Activated CD4-positive, alpha-beta memory T cell treated with anti-CD3 and anti-CD28 coated beads for 36 hours (primary cell): Measurements from ENCODE around the gene KIF26B. TPM values are rescaled to one million over a fixed set of nuclear protein-coding genes. Genes with fewer than 3 reads are reported as not detected.

Experiments
- CTCF ChIA-PET: fragments of 350-600 bp; sonication (Branson Sonifier 250); formaldehyde crosslinking; loops from one replicate; lab custom pipeline; 2021; ENCODE audit warnings: antibody characterized with exemption, inconsistent platforms; lab: Charles Lee
- POLR2A ChIA-PET: fragments of 350-600 bp; sonication (Branson Sonifier 250); formaldehyde crosslinking; loops from one replicate; lab custom pipeline; 2021; ENCODE audit warnings: antibody characterized with exemption; lab: Charles Lee
- DNase-seq: peaks from one replicate; pipeline ENCODE4 v3.0.0-alpha.2; 2020
- H3K27ac Mint-ChIP-seq: one replicate; pipeline ENCODE4 v1.8.0; 2021; ENCODE audit warnings: mixed read lengths
- H3K27me3 Mint-ChIP-seq: one replicate; pipeline ENCODE4 v1.8.0; 2021; ENCODE audit warnings: mixed read lengths
- H3K36me3 Mint-ChIP-seq: one replicate; pipeline ENCODE4 v1.8.0; 2021; ENCODE audit warnings: mixed read lengths
- H3K4me1 Mint-ChIP-seq: one replicate; pipeline ENCODE4 v1.8.0; 2021; ENCODE audit warnings: low read depth, mixed read lengths
- H3K4me3 Mint-ChIP-seq: one replicate; pipeline ENCODE4 v1.8.0; 2021; ENCODE audit warnings: mild to moderate bottlenecking, mixed read lengths
- H3K9me3 Mint-ChIP-seq: one replicate; pipeline ENCODE4 v1.8.0; 2021; ENCODE audit warnings: mixed read lengths
- intact Hi-C: fragments of 100-400 bp; cut with micrococcal nuclease; formaldehyde crosslinking; loops from one replicate; pipeline ENCODE4 v1.15.1; 2023
- total RNA-seq, 2 experiments: library from RNA; stranded (reverse); gene quantifications; one replicate each; pipeline ENCODE4 v1.2.3, GENCODE V29; 2021

Gene KIF26B
- total RNA-seq, 2 experiments from 2014 or later, result not detected

- Mint-ChIP-seq H3K4me1 (no peaks in the 10 kb centered on the region), H3K27me3 (peaks cover 1% of the 10 kb centered on the region), H3K9me3 (no peaks in the 10 kb centered on the region), H3K27ac (no peak overlapping the region), H3K4me3 (no peak overlapping the region), H3K36me3 (no peaks in the 10 kb centered on the region)
- no peak for DNase-seq
- ChIA-PET POLR2A (no interaction called here), CTCF (no interaction called here)
- intact Hi-C loops, result no loop called here
These were observed 80.4 kb downstream of the KIF26B start for GRCh38 chr1:245235156-245235555.

GRCh38 chr1:245240648-245241165 lies 85.9 kb downstream of the KIF26B start:
- Mint-ChIP-seq H3K27me3 (peaks cover 2% of the 10 kb centered on the region), H3K4me1 (no peaks in the 10 kb centered on the region), H3K4me3 (no peak overlapping the region), H3K9me3 (no peaks in the 10 kb centered on the region), H3K27ac (no peak overlapping the region), H3K36me3 (no peaks in the 10 kb centered on the region)
- CTCF ChIA-PET, result no interaction called here
- no peak for DNase-seq
- POLR2A ChIA-PET, result no interaction called here
- intact Hi-C loops, result no loop called here

GRCh38 chr1:245241526-245242130 lies 86.8 kb downstream of the KIF26B start:
- Mint-ChIP-seq H3K9me3 (no peaks in the 10 kb centered on the region), H3K36me3 (no peaks in the 10 kb centered on the region), H3K27me3 (peaks cover 2% of the 10 kb centered on the region), H3K27ac (no peak overlapping the region), H3K4me3 (no peak overlapping the region), H3K4me1 (no peaks in the 10 kb centered on the region)
- intact Hi-C loops, result no loop called here
- CTCF ChIA-PET, result no interaction called here
- POLR2A ChIA-PET, result no interaction called here
- no peak for DNase-seq

- H3K4me1 Mint-ChIP-seq, result no peaks in the 10 kb centered on the region
- no peak for DNase-seq
- H3K4me3 Mint-ChIP-seq, result no peak overlapping the region
- no peaks in the 10 kb centered on the region for H3K9me3 Mint-ChIP-seq
- ChIA-PET CTCF (no interaction called here), POLR2A (no interaction called here)
- no peak overlapping the region for H3K27ac Mint-ChIP-seq
- peaks cover 2% of the 10 kb centered on the region for H3K27me3 Mint-ChIP-seq
- H3K36me3 Mint-ChIP-seq, result no peaks in the 10 kb centered on the region
- intact Hi-C loops, result no loop called here
These were observed 88.2 kb downstream of the KIF26B start for GRCh38 chr1:245242989-245243388.

GRCh38 chr1:245245021-245245667 lies 90.4 kb downstream of the KIF26B start:
- POLR2A ChIA-PET, result no interaction called here
- no peak overlapping the region for H3K4me3 Mint-ChIP-seq
- DNase-seq, result no peak
- CTCF ChIA-PET, result no interaction called here
- no peaks in the 10 kb centered on the region for H3K4me1 Mint-ChIP-seq
- intact Hi-C loops, result no loop called here
- H3K27ac Mint-ChIP-seq, result no peak overlapping the region
- no peaks in the 10 kb centered on the region for H3K9me3 Mint-ChIP-seq
- no peaks in the 10 kb centered on the region for H3K36me3 Mint-ChIP-seq
- peaks cover 1% of the 10 kb centered on the region for H3K27me3 Mint-ChIP-seq

GRCh38 chr1:245246433-245246832 lies 91.6 kb downstream of the KIF26B start:
- intact Hi-C loops, result no loop called here
- ChIA-PET POLR2A (no interaction called here), CTCF (no interaction called here)
- Mint-ChIP-seq H3K36me3 (no peaks in the 10 kb centered on the region), H3K9me3 (peaks cover 1% of the 10 kb centered on the region), H3K4me1 (no peaks in the 10 kb centered on the region), H3K27me3 (no peaks in the 10 kb centered on the region), H3K27ac (no peak overlapping the region), H3K4me3 (no peak overlapping the region)
- no peak for DNase-seq

GRCh38 chr1:245247356-245247755 lies 92.6 kb downstream of the KIF26B start:
- ChIA-PET CTCF (no interaction called here), POLR2A (no interaction called here)
- DNase-seq, result no peak
- Mint-ChIP-seq H3K27me3 (no peaks in the 10 kb centered on the region), H3K4me3 (no peak overlapping the region), H3K27ac (no peak overlapping the region), H3K9me3 (peaks cover 3% of the 10 kb centered on the region), H3K4me1 (no peaks in the 10 kb centered on the region), H3K36me3 (no peaks in the 10 kb centered on the region)
- intact Hi-C loops, result no loop called here

GRCh38 chr1:245247801-245248200 lies 93.0 kb downstream of the KIF26B start:
- ChIA-PET POLR2A (no interaction called here), CTCF (no interaction called here)
- H3K4me1 Mint-ChIP-seq, result no peaks in the 10 kb centered on the region
- H3K27ac Mint-ChIP-seq, result no peak overlapping the region
- H3K4me3 Mint-ChIP-seq, result no peak overlapping the region
- intact Hi-C loops, result no loop called here
- no peaks in the 10 kb centered on the region for H3K36me3 Mint-ChIP-seq
- DNase-seq, result no peak
- H3K27me3 Mint-ChIP-seq, result no peaks in the 10 kb centered on the region
- H3K9me3 Mint-ChIP-seq, result peaks cover 6% of the 10 kb centered on the region

- POLR2A ChIA-PET, result no interaction called here
- no peak overlapping the region for H3K27ac Mint-ChIP-seq
- no peak overlapping the region for H3K4me3 Mint-ChIP-seq
These were observed 93.5 kb downstream of the KIF26B start for GRCh38 chr1:245248231-245248731.

GRCh38 chr1:245255783-245256182 lies 101.0 kb downstream of the KIF26B start:
- peaks cover 8% of the 10 kb centered on the region for H3K27me3 Mint-ChIP-seq
- no peak overlapping the region for H3K4me3 Mint-ChIP-seq
- H3K36me3 Mint-ChIP-seq, result no peaks in the 10 kb centered on the region
- intact Hi-C loops, result no loop called here
- POLR2A ChIA-PET, result no interaction called here
- no peak overlapping the region for H3K27ac Mint-ChIP-seq
- peaks cover 7% of the 10 kb centered on the region for H3K9me3 Mint-ChIP-seq
- no peak for DNase-seq
- CTCF ChIA-PET, result no interaction called here
- no peaks in the 10 kb centered on the region for H3K4me1 Mint-ChIP-seq

More at GRCh38 chr1:245248231-245248731, 93.5 kb downstream of the KIF26B start:
- no peak for DNase-seq
- CTCF ChIA-PET, result no interaction called here
- Mint-ChIP-seq H3K27me3 (no peaks in the 10 kb centered on the region), H3K9me3 (peaks cover 7% of the 10 kb centered on the region), H3K36me3 (no peaks in the 10 kb centered on the region), H3K4me1 (no peaks in the 10 kb centered on the region)
- intact Hi-C loops, result no loop called here

- no peak for DNase-seq
- intact Hi-C loops, result no loop called here
- Mint-ChIP-seq H3K9me3 (peaks cover 7% of the 10 kb centered on the region), H3K4me1 (no peaks in the 10 kb centered on the region), H3K4me3 (no peak overlapping the region), H3K27me3 (peaks cover 8% of the 10 kb centered on the region), H3K36me3 (no peaks in the 10 kb centered on the region), H3K27ac (no peak overlapping the region)
- ChIA-PET POLR2A (no interaction called here), CTCF (no interaction called here)
These were observed 101.7 kb downstream of the KIF26B start for GRCh38 chr1:245256528-245256927.

GRCh38 chr1:245258271-245258920 lies 103.6 kb downstream of the KIF26B start:
- Mint-ChIP-seq H3K27me3 (peaks cover 8% of the 10 kb centered on the region), H3K4me1 (no peaks in the 10 kb centered on the region), H3K36me3 (no peaks in the 10 kb centered on the region), H3K9me3 (peaks cover under 1% of the 10 kb centered on the region), H3K4me3 (no peak overlapping the region), H3K27ac (no peak overlapping the region)
- ChIA-PET POLR2A (no interaction called here), CTCF (interaction anchor here (0.6 kb wide), 1 partner anchor 106 kb away, joined by 4 read pairs; no protein-coding TSS in a partner anchor)
- no peak for DNase-seq
- intact Hi-C loops, result no loop called here
